Posterior vena cava (tissue), 2 donors: ENCODE measurements around the gene DCAF6. TPM values are rescaled to one million over a fixed set of nuclear protein-coding genes. Genes with fewer than 3 reads are reported as not detected.
"Not testable (repeated sequence)": the region's sequence is repeated elsewhere in the genome, so short reads cannot be mapped to it uniquely, and the experiment has no call there.

Source experiments
- DNase-seq: peaks from one replicate; pipeline ENCODE4 v3.0.0-alpha.2; 2020; ENCODE audit warnings: low spot score
- intact Hi-C, 2 donors: fragments of 100-400 bp; cut with DNase I; formaldehyde crosslinking; loops; one replicate each; pipeline versions ENCODE4 v1.14.1 to v1.14.2; 2022 to 2023
- total RNA-seq, 2 donors: library from RNA; stranded (reverse); fragmentation: NEBNext Ultra II Directional; extraction: Animal tissue kit (Norgen Biotek cat#: 25700); gene quantifications; one replicate each; pipeline ENCODE4 v1.2.1, GENCODE V29; 2021
- donor health status: DM: yes; HTN: yes; CAD: no.
- donor health status: DM: yes; HTN: yes; CAD: no.

The DCAF6 gene
- total RNA-seq, 2 donors from 2014 or later = 50.2 to 55.9 TPM

- intact Hi-C loops = no loop called here
- DNase-seq = no peak
Measured at GRCh38 chr1:167997037-167997575, 60.6 kb downstream of the DCAF6 start.

- DNase-seq = no peak
- intact Hi-C loops = no loop called here
Measured at GRCh38 chr1:167999877-168000276, 63.4 kb downstream of the DCAF6 start.

DNA sequence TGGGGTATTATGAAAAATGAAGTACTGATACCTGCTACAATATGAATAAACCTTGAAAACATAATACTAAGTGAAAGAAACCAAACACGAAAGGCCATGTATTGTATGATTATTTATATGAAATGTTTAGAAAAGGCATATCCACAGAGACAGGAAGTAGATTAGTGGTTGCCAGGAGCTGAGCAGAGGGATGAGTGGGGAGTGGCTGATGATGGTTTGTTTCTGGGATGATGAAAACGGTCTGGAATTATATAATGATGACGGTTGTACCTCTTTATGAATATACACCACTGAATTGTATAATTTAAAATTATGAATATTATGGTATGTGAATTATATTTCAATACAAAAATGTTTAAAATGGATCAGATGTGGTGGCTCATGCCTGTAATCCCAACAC lies 64.2 kb downstream of the DCAF6 start:
- DNase-seq = no peak
- intact Hi-C loops = no loop called here

DNA sequence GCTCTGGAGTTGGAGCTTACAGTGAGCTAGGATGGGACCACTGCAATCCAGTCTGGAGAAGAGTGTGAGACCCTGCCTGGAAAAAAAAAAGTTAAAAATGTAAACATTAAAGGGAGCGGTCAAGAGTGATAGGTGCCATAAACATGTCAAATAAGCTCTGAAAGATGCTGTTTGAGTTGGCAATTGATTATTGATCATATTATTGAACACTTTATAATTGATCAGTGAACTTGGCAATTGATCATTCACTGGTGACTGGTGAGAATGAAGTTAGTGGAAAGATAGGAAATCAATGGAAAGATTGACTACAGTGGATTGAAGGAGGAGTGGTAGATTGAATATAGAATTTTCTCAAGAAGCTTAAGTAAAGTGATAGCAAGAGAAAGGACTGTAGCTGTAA lies 64.7 kb downstream of the DCAF6 start:
- intact Hi-C loops = no loop called here
- DNase-seq = no peak

- no peak for DNase-seq
- intact Hi-C loops = no loop called here
Measured at GRCh38 chr1:168004531-168004930, 68.0 kb downstream of the DCAF6 start.

- DNase-seq = no peak
- intact Hi-C loops = no loop called here
Measured at GRCh38 chr1:168005529-168005928, 69.0 kb downstream of the DCAF6 start.

DNA sequence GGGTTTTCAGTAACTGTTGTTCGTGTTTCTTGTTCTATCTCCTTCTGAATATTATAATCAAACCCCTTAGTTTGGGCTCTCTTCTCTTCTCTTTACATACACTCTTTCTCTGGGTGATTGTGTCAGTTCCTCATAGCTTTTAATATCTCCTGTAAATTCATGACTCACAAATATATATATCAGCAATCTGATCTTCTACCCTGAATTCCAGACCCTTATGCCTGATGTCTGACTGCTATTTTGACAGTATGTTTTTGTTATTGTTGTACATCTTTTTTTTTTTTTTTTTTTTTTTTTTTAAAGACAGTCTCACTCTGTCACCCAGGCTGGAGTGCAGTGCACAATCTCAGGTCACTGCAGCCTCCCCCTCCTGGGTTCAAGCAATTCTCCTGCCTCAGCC lies 71.2 kb downstream of the DCAF6 start:
- DNase-seq = no peak
- intact Hi-C loops = no loop called here

DNA sequence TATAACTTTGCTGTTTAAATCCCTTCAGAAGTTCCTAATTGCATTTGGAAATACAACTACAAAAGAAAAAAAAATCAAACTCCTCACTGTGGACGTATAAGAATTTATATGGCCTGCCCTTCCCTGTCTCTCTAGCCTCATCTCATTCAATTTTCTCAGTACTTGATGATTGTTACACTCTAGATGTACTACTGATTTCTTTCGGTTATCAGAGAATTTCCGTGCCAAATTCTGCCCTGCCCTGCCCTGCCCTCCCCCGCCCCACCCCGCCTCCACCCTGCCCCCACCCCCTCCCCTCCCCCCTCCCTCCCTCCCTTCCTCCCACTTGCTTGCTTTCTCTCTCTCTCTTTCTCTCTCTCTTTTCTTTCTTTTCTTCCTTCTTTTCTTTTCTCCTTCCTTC lies 72.1 kb downstream of the DCAF6 start:
- no peak for DNase-seq
- intact Hi-C loops = no loop called here

DNA sequence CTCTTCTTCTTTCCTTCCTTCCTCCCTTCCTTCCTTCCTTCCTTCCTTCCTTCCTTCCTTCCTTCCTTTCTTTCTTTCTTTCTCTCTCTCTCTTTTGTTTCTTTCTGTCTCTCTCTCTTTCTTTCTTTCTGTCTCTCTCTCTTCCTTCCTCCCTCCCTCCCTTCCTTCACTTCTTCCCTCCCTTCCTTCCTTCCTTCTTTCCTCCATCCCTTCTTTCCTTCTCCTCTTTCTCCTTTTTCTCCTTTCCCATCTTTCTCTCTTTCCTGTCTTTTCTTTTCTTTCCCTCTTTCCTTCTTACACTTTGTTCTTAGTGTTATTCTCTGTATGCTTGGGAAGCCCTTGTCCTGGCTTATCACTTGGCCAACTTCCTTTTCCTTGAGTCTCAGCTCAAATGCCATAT lies 72.8 kb downstream of the DCAF6 start:
- intact Hi-C loops = no loop called here

DNA sequence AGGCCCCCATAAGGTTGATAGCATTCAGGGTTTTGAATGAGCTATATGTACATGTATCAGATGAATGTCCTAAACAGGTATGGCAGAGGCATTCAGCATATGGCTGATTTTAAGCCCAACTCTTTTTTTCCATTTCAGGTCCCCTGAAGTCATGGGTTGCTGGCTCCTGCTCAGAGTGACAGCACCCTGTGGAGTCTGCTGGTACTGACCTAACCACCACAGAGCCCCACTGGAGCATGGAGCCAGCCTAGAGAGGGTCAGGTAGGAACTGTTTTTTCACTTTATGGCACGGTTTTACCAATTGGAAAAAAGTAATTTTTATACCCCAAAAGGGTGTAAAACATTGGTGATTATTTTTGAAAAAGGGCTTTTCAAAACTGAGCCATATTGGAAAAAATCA lies 82.9 kb downstream of the DCAF6 start:
- intact Hi-C loops = no loop called here

More for the DNA sequence above, 72.8 kb downstream of the DCAF6 start:
- no peak for DNase-seq

GRCh38 chr1:168031198-168031597 lies 94.7 kb downstream of the DCAF6 start:
- DNase-seq = no peak
- intact Hi-C loops = no loop called here

More for the DNA sequence above, 82.9 kb downstream of the DCAF6 start:
- no peak for DNase-seq

DNA sequence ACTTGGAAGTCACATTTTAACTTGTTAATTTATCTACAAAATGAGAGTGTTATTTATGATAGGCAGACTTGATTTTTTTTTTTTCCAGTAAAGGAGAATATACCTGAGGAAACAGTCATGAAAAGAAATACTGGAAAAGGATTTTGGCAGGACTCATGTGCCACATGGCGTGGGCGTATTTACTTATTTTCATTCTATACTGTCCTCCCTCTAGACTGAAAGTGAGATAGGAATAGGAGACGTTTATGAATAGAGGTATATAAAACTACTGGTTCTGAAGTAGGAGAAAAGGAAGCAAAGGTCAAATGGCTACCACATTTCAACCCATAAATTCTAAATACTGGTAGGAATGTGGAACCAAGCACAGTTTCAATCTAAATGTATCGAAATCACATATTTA lies 95.1 kb downstream of the DCAF6 start:
- no peak for DNase-seq
- intact Hi-C loops = no loop called here

GRCh38 chr1:168032029-168032428 lies 95.5 kb downstream of the DCAF6 start:
- DNase-seq = no peak
- intact Hi-C loops = no loop called here

DNA sequence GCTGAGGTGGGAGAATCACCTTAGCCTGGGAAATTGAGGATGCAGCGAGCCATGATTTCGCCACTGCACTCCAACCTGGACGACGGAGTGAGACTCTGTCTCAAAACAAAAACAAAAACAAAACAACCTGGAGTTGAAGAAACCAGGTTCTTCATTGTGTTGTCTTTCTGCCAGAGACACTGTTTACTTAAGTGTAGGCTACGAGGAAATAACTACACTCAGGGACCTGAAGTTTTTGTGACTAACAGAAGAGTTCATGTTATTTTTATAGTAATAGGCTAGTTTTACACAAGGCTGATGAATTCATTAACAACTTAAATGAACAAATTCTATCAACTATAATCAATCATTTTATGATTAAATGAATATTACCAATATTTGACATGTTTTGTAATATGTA lies 98.9 kb downstream of the DCAF6 start:
- intact Hi-C loops = no loop called here
- no peak for DNase-seq

GRCh38 chr1:168042362-168042761 lies 105.9 kb downstream of the DCAF6 start:
- intact Hi-C loops = no loop called here
- DNase-seq = no peak

DNA sequence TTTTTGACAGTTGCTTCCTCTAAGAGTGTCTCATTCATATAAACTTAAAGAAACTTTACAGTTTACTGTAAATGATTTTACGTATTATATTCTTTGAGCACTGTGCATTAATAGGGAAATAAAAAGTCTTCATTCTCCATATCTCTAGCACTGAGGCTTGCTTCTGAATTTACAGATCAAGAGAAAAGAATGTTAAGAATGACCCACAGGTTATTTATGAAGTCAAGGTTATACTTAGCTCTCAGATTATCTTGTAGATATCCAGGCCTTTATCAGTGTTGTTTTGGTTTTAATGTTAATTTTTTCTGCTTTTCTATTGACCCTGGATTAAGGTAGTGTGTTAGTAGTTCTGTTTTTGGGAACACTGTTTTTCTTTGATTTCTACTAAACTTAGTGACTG lies 108.8 kb downstream of the DCAF6 start:
- intact Hi-C loops = no loop called here
- no peak for DNase-seq

GRCh38 chr1:168050307-168050706 lies 113.8 kb downstream of the DCAF6 start:
- intact Hi-C loops = no loop called here
- DNase-seq = no peak

DNA sequence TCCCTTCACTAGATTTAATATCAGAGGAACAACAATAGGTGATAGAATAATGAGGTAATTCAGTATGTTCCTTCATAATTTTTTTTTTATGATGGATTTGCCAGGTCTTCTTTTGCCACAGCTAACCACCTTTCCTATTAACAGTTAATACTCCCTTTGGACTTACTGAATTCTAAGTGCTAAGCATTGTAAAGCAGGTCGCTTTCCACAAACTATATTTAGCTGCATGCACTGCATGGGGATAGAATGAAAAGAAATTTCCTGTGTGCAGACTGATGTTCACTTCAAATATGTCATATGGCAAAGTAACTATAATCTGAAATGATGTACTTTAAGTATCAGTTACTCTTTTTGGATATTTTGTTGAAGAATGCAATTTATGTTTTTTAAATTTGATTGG lies 114.4 kb downstream of the DCAF6 start:
- intact Hi-C loops = no loop called here
- DNase-seq = no peak

- no peak for DNase-seq
- intact Hi-C loops = no loop called here
Measured at GRCh38 chr1:168053681-168054080, 117.2 kb downstream of the DCAF6 start.

DNA sequence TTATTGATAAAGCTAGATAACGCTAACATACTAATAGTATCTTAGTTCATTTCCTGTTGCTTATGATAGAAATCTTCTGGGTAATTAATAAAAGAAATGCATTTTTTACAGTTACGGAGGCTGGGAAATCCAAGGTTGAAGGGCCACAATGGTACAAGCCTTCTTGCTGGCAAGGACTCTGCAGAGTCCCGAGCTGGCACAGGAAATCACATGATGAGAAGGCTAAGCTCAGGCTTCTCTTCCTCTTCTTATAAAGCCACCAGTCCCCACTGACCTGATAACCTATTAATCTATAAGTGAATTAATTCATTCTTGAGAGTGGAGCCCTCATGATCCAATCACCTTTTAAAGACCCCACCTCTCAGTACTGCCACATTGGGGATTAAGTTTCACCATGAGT lies 117.6 kb downstream of the DCAF6 start:
- peak; percentile 48 for DNase-seq
- intact Hi-C loops = no loop called here

DNA sequence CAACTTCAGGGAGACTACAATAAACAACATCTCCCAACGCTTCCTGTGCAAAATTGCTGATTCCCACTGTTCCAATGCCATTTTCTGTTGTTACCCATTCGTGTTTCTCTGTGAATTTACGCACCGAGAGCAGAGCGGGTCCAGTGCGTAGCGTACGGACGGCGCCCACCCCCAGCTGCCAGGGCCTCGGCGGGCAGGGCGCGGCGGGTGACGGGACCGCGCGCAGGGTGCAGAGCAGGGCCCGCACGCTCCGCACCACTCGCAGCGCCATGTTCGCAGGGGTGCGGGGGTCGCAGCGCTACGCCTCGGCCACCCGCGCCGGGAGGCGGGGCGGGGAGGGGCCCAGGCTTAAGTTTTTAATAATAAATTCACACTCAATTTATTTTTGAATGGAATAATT lies 119.7 kb downstream of the DCAF6 start:
- intact Hi-C loops = not testable (repeated sequence)

DNA sequence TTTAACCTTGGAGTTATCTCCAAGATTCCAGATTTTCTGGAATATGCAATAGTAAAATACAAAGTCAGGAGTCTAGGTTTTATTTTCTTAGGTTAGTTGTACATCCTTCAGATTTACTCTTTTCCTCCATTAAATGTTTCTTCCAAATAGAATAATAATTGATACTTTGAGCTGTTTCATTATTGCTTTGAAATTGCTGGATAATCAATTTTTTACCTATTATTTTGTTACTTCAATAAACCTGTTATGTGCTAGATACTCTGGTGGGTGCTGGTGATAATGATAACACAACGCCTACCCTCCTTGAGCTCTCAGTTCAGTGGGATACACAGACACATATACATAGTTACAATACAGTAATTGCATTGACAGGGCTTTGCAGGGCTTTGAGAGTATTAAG lies 120.9 kb downstream of the DCAF6 start:
- intact Hi-C loops = no loop called here
- no peak for DNase-seq

More for the DNA sequence above, 119.7 kb downstream of the DCAF6 start:
- DNase-seq = not testable (repeated sequence)
